NCI-H2196 (cell line): ENCODE data around the gene MYO1E.

Experiments used
- DNase-seq: peaks from one replicate; lab custom pipeline; 2025; ENCODE audit not compliant: unreplicated experiment; lab: John Stamatoyannopoulos, UW

Gene MYO1E

GRCh38 chr15:59237119-59237855 is 135.4 kb downstream of the MYO1E start:
- no peak for DNase-seq

- no peak for DNase-seq
Observed at GRCh38 chr15:59236394-59236793, 136.3 kb downstream of the MYO1E start.

- no peak for DNase-seq
Observed at GRCh38 chr15:59232476-59232875, 140.2 kb downstream of the MYO1E start.

DNA sequence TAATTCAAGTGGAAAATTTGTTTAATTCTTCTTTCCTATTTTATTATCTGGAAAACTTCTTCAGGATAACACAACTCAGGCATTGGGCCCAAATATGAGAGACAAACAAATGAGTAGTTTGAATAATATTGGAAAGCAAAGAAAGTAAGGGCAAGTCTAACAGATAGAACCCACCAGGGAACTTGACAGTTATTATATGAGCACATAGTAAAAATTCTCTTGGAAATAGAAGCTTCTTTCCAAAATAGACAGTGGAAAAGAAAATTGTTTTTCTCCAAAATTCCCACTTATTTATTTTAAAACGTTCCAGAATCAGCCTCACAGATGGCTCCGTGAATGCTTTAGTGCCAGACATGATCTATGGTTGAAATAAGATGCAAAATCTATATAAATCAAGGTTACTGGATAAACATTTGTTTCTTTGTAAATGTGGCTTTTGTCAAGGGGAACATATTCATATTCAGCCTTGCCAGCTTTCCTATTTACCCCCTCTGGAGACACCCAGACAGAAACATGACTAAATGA is 142.1 kb downstream of the MYO1E start:
- DNase-seq: no peak

DNA sequence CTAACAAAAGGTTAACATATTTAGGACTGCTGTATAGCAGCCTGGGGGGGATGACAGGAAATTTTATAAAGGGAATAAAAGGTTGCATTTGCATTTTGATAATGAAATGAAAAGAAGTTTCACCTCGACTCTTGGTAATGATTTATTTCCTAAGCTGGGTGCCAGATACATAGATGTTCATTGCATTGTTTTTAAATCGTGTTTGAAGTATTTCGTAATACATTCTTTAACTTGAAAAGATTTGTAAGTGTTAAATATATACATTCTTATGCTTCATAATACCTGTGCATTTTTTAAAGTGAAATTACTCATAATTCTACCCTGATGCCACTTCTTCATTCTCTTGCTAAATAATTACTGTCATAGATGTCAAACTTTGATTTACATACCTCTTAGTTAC is 143.2 kb downstream of the MYO1E start:
- DNase-seq: no peak

GRCh38 chr15:59229015-59229414 is 143.7 kb downstream of the MYO1E start:
- no peak for DNase-seq

DNA sequence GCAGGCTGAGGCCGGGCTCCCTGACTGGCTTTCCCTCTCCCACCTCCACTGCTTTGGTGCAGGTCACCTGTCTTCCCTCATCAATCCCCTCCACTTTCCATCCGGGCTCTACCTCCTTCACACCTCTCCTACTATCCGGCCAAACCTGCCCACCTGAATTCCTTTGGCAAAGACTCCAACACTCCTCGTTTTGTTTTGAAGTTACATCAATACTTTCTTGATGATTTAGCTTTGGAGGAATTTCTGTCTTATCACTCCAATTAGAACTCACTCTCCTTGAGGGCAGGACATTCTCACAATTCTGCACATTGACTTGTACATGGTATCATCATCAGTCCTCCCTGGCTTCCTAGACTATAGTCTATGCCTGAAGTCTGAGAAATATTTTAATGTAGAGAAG is 145.7 kb downstream of the MYO1E start:
- DNase-seq: no peak

GRCh38 chr15:59224474-59224873 is 148.2 kb downstream of the MYO1E start:
- DNase-seq: no peak

DNA sequence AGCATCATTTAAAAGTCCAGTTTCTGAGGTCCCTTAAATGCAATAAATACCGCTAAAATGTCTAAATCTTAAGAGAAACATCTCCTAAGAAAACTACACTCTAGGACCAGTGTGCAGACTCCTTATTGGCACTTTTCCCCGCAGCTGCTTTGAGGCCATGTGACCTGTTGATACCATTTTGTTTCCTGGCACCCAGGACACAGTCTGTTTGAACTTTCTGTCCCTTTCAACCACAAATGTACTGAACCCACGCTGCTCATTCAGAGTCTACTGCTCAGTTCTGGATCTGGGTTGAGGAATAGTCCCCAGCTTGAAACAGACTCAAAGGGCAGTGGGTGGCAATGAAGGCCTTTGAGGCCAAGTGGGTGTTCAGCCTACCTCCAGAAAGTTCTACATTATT is 148.9 kb downstream of the MYO1E start:
- DNase-seq: no peak

DNA sequence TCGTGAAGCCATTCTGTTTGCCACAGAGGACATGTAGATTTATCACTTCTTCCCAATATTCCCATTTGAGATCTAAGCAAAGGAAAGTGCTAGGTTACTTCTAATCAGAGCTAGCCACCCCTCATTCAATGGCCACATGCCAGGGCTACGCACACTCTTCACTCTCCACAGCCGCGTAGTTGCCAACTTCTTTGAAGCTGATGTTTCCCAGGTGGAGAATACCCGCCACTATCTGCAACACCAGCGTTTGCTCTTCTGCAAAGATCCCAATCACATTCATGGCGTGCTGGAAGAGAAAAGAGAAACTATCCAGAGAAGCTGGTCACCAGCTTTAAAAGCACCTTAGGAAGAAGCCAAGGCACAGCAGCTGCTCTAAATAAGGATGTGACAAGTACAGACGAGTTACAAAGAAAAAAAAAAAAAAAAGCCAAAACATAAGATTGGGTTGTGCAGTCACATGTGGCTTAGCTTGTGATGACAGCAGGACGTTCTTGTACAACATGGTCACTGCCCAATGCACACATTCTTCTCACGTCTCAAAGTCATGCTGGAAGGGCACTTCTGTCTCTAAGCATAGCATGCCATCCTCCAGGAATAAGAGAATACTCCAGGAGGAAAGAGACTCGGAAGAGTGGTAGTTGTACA is 149.6 kb downstream of the MYO1E start:
- no peak for DNase-seq

GRCh38 chr15:59221511-59222505 is 150.9 kb downstream of the MYO1E start:
- DNase-seq: no peak

- no peak for DNase-seq
Observed at GRCh38 chr15:59218710-59219109, 154.0 kb downstream of the MYO1E start.

DNA sequence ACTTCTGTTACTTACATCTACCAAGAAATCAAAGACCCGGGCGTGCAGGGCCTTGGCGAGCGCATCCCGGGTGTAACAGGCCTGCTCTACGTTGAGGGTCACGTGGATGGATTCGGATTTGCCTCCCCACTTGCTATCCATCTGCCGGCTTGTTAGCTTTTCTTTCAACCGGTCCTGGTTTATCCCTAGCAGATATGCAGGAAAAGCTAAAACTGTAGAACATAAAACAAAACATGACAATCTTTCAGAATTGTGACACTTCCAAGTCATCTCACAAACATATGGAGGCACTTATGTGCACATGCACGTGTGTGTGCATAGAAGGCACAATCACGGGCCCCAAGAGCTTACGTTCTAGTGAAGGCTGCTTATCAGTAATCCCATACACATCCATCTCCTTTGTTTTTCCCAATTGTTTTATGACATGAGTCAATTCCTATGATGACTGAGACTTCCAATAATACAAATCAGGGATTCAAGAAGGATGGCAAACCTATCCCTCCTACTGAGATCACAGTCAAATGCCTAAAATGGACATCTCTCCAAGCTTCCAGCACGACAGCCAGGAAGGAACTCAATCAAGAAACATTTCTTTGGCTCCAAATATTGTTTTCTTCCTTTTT is 154.7 kb downstream of the MYO1E start:
- DNase-seq: no peak

DNA sequence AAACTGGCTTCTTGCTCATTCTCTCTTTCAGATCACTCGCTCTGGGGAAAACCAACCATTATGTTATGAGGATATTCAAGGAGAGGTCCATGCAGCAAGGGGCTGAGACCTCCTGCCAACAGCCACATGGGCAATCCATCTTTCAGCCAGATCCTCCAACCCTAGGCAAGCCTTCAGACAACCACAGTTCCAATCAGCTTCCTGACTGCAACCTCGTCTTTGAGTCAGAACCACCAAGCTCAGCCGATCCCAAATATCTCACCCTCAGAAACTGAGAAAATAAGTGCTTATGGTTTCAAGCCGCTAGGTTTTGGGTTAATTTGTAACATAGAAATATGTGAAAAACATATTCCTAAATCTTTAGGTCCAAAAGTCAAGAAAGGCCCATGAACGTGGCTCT is 155.8 kb downstream of the MYO1E start:
- no peak for DNase-seq

GRCh38 chr15:59210186-59210585 is 162.5 kb downstream of the MYO1E start:
- DNase-seq: no peak

- no peak for DNase-seq
Observed at GRCh38 chr15:59208613-59209249, 163.9 kb downstream of the MYO1E start.

DNA sequence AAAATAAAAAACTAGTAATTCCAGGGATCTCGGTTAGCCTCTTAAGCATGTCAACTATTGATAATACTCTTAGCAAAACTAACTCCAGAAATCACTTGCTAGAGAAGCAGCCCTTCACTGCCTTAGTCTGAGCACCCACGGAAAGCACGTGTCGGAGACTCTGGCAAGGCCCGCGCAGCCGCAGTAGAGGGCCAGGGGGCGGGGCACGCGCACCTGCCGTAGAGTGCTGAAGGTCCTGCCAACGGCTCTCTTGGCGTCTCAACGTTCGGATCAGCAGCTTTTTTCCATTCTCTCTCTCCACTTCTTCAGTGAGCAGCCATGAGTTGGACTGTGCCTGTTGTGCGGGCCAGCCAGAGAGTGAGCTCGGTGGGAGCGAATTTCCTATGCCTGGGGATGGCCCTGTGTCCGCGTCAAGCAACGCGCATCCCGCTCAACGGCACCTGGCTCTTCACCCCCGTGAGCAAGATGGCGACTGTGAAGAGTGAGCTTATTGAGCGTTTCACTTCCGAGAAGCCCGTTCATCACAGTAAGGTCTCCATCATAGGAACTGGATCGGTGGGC is 166.0 kb downstream of the MYO1E start, which contains the start of gene LDHAL6B:
LDHAL6B (plus strand) TSS at position 221 of the 561 bp plus-strand sequence; CDS start at position 319, 98 bp downstream.
- no peak for DNase-seq

- no peak for DNase-seq
Observed at GRCh38 chr15:59205839-59206622, 166.6 kb downstream of the MYO1E start.

DNA sequence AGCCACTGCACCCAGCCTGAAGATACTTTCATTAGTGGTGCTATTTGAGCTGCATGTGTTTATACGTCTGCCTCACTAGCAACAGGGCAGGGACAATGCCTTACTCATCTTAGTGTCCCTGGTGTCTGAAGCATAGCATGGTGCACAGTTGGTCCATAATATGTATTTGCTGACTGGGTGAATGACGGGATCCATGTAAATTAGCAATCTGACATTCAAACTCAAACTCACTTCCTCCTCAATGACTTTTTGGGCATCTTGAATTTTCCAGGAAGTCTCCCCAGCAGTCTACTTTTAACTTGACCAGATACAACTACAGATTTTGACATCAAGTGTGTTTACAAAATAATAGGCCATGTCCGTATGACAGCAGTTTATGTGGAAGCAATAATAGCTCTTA is 169.0 kb downstream of the MYO1E start:
- DNase-seq: no peak
